H9 (cell line): Measurements from ENCODE around the gene LRP1B. TPM values are rescaled to one million over a fixed set of nuclear protein-coding genes. Genes with fewer than 3 reads are reported as not detected.

Source experiments
- DNase-seq: peaks from one replicate; pipeline ENCODE4 v3.0.0-alpha.2; 2017
- H2AFZ ChIP-seq: one replicate; pipeline ENCODE4 v1.6.1; 2013; ENCODE audit warnings: mild to moderate bottlenecking, low read length, control low read depth, moderate library complexity
- H2AK5ac ChIP-seq: 2 replicates; pipeline ENCODE4 v1.6.1; 2013; ENCODE audit warnings: low read length, control low read depth, mixed read lengths; ENCODE audit not compliant: insufficient read length
- H2BK120ac ChIP-seq: one replicate; pipeline ENCODE4 v1.6.1; 2013; ENCODE audit warnings: low read depth, mild to moderate bottlenecking, low read length, control low read depth, inconsistent platforms; ENCODE audit not compliant: poor library complexity, severe bottlenecking
- H2BK12ac ChIP-seq: 2 replicates; pipeline ENCODE4 v1.6.1; 2013; ENCODE audit warnings: low read length, control low read depth, mixed read lengths, low read depth; ENCODE audit not compliant: insufficient read length
- H2BK15ac ChIP-seq: 2 replicates; pipeline ENCODE4 v1.6.1; 2013; ENCODE audit warnings: low read depth, low read length, control low read depth
- H2BK20ac ChIP-seq: one replicate; pipeline ENCODE4 v1.6.1; 2013; ENCODE audit warnings: low read depth, mild to moderate bottlenecking, low read length, control low read depth, inconsistent platforms; ENCODE audit not compliant: poor library complexity, severe bottlenecking
- H2BK5ac ChIP-seq: 2 replicates; pipeline ENCODE4 v1.6.1; 2013; ENCODE audit warnings: low read length, control low read depth, mixed read lengths; ENCODE audit not compliant: insufficient read length
- H3K14ac ChIP-seq: 2 replicates; pipeline ENCODE4 v1.6.1; 2013; ENCODE audit warnings: low read length, control low read depth; ENCODE audit not compliant: insufficient read depth
- H3K18ac ChIP-seq: 2 replicates; pipeline ENCODE4 v1.6.1; 2013; ENCODE audit warnings: low read depth, mild to moderate bottlenecking, mixed read lengths, low read length, control low read depth; ENCODE audit not compliant: insufficient read length
- H3K23ac ChIP-seq: 2 replicates; pipeline ENCODE4 v1.6.1; 2013; ENCODE audit warnings: low read length, control low read depth, mixed read lengths, low read depth; ENCODE audit not compliant: insufficient read length
- H3K23me2 ChIP-seq: 2 replicates; pipeline ENCODE4 v1.6.1; 2013; ENCODE audit warnings: low read depth, mild to moderate bottlenecking, mixed read lengths, low read length, control low read depth; ENCODE audit not compliant: insufficient read length, poor library complexity, severe bottlenecking
- H3K27ac ChIP-seq: 2 replicates; pipeline ENCODE4 v1.5.1; 2013; ENCODE audit warnings: low read length, control low read depth, mixed read lengths, low read depth; ENCODE audit not compliant: insufficient read length
- H3K27me3 ChIP-seq: 2 replicates; pipeline ENCODE4 v1.6.1; 2013; ENCODE audit warnings: low read length, control low read depth, inconsistent platforms; ENCODE audit not compliant: insufficient read depth
- H3K4ac ChIP-seq: 2 replicates; pipeline ENCODE4 v1.6.1; 2013; ENCODE audit warnings: low read depth, mild to moderate bottlenecking, control low read depth, inconsistent platforms, low read length, moderate library complexity
- H3K4me1 ChIP-seq: 2 replicates; pipeline ENCODE4 v1.6.1; 2013; ENCODE audit warnings: low read length, control low read depth, inconsistent platforms; ENCODE audit not compliant: insufficient read depth
- H3K4me2 ChIP-seq: 2 replicates; pipeline ENCODE4 v1.6.1; 2013; ENCODE audit warnings: low read length, control low read depth, mixed read lengths; ENCODE audit not compliant: insufficient read length, insufficient read depth
- H3K56ac ChIP-seq: 2 replicates; pipeline ENCODE4 v1.6.1; 2013; ENCODE audit warnings: low read depth, mild to moderate bottlenecking, mixed read lengths, low read length, control low read depth; ENCODE audit not compliant: insufficient read length
- H3K79me1 ChIP-seq: 2 replicates; pipeline ENCODE4 v1.6.1; 2013; ENCODE audit warnings: low read depth, mild to moderate bottlenecking, moderate library complexity, low read length, control low read depth, inconsistent platforms; ENCODE audit not compliant: insufficient read depth, poor library complexity, severe bottlenecking
- H3K79me2 ChIP-seq: 2 replicates; pipeline ENCODE4 v1.6.1; 2013; ENCODE audit warnings: low read length, control low read depth, inconsistent platforms; ENCODE audit not compliant: insufficient read depth
- H3K9ac ChIP-seq: 2 replicates; pipeline ENCODE4 v1.6.1; 2013; ENCODE audit warnings: low read length, control low read depth, mixed read lengths; ENCODE audit not compliant: insufficient read length; ENCODE audit errors: extremely low read depth
- H3K9me3 ChIP-seq: one replicate; pipeline ENCODE4 v1.6.1; 2013; ENCODE audit warnings: low read depth, low read length, inconsistent platforms; ENCODE audit not compliant: control insufficient read depth
- H3T11ph ChIP-seq: one replicate; pipeline ENCODE4 v1.6.1; 2013; ENCODE audit warnings: mild to moderate bottlenecking, low read length, control low read depth, inconsistent platforms
- H4K20me1 ChIP-seq: one replicate; pipeline ENCODE4 v1.6.1; 2013; ENCODE audit not compliant: control insufficient read depth, insufficient read length, insufficient read depth
- H4K5ac ChIP-seq: 2 replicates; pipeline ENCODE4 v1.6.1; 2013; ENCODE audit warnings: low read depth, mild to moderate bottlenecking, mixed read lengths, low read length, control low read depth; ENCODE audit not compliant: insufficient read length
- H4K8ac ChIP-seq: replicated peaks from 2 replicates; pipeline ENCODE4 v1.6.1; 2013; ENCODE audit warnings: low read length, control low read depth, mixed read lengths, low read depth; ENCODE audit not compliant: insufficient read length
- H4K91ac ChIP-seq: 2 replicates; pipeline ENCODE4 v1.6.1; 2013; ENCODE audit warnings: low read depth, mild to moderate bottlenecking, moderate library complexity, mixed read lengths, low read length, control low read depth; ENCODE audit not compliant: insufficient read length
- H3K27ac Mint-ChIP-seq, 3 experiments: 2 replicates in 2 of 3; 3 replicates in 1 of 3; pipeline ENCODE4 v1.8.0; 2020 to 2021; ENCODE audit warnings: mixed read lengths in 3 of 3, mild to moderate bottlenecking in 1 of 3, moderate library complexity in 1 of 3
- H3K27me3 Mint-ChIP-seq: 2 replicates; pipeline ENCODE4 v1.8.0; 2021; ENCODE audit warnings: low read depth, mild to moderate bottlenecking, moderate library complexity, mixed read lengths
- H3K36me3 Mint-ChIP-seq, 3 experiments: 2 replicates in 2 of 3; 3 replicates in 1 of 3; pipeline ENCODE4 v1.8.0; 2020 to 2021; ENCODE audit warnings: low read depth in 3 of 3, mixed read lengths in 3 of 3; ENCODE audit not compliant: insufficient read depth in 1 of 3
- H3K4me1 Mint-ChIP-seq, 2 experiments: 2 replicates each; pipeline ENCODE4 v1.8.0; 2020; ENCODE audit warnings: mixed read lengths in 2 of 2
- H3K4me3 Mint-ChIP-seq, 2 experiments: 2 replicates in 1 of 2; 3 replicates in 1 of 2; pipeline ENCODE4 v1.8.0; 2020 to 2021; ENCODE audit warnings: mild to moderate bottlenecking in 2 of 2, mixed read lengths in 2 of 2, moderate library complexity in 1 of 2
- H3K9me3 Mint-ChIP-seq, 2 experiments: 2 replicates in 1 of 2; 3 replicates in 1 of 2; pipeline ENCODE4 v1.8.0; 2020; ENCODE audit warnings: mild to moderate bottlenecking in 2 of 2, mixed read lengths in 2 of 2, moderate library complexity in 1 of 2
- WGBS: extraction: QIAGEN DNeasy Blood & Tissue Kit; methylation state at CpG from one replicate; pipeline ENCODE4 v1.1.7; 2013; ENCODE audit warnings: missing lambda C conversion rate, low lambda C conversion rate, mixed read lengths; ENCODE audit not compliant: insufficient read length; ENCODE audit errors: extremely low coverage; 5-methylcytosine and 5-hydroxymethylcytosine counted together
- total RNA-seq: library from RNA; stranded (reverse); gene quantifications from 2 replicates; pipeline ENCODE4 v1.2.1, GENCODE V29; 2021
- TF ChIP-seq, protein P1 (sequence below): fragments of 200-600 bp; sonication (generic); conservative IDR thresholded peaks from 3 replicates; pipeline ENCODE4 v1.8.0; 2021; ENCODE audit warnings: antibody characterized with exemption, mild to moderate bottlenecking

Gene LRP1B
- total RNA-seq, 1 experiment from 2014 or later, result not detected

DNA sequence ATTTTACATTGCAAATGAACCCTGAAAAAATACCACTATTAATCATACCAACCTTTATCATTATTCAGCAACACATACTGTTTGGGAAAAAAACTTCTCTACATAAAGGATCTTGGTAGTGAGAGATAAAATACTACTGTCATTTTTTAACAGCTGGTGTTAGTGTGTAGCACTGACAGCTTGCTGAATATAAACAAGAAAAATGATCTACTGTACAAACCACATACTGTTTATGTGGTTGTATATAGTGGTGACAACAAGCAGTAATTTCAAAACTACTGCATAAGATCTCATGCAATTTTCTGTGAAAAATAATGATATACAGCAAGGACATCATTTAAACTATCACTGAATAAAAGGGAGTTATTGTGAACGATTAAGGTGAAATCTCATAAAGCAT lies 601.2 kb downstream of the LRP1B start:
- H4K20me1 ChIP-seq, result no peaks in the 10 kb centered on the region
- DNase-seq, result no peak
- H3K56ac ChIP-seq, result no peak overlapping the region
- H3K4me3 Mint-ChIP-seq, result no peak overlapping the region
- no peak overlapping the region for H3T11ph ChIP-seq
- no peaks in the 10 kb centered on the region for H3K4me1 Mint-ChIP-seq
- H3K23ac ChIP-seq, result no peak overlapping the region
- no peaks in the 10 kb centered on the region for H3K79me2 ChIP-seq
- no peaks in the 10 kb centered on the region for H3K79me1 ChIP-seq
- H3K27me3 ChIP-seq, result no peaks in the 10 kb centered on the region
- no peaks in the 10 kb centered on the region for H3K27me3 Mint-ChIP-seq
- H2AFZ ChIP-seq, result no peak overlapping the region
- H2BK12ac ChIP-seq, result no peak overlapping the region
- TF ChIP-seq, protein P1, sequence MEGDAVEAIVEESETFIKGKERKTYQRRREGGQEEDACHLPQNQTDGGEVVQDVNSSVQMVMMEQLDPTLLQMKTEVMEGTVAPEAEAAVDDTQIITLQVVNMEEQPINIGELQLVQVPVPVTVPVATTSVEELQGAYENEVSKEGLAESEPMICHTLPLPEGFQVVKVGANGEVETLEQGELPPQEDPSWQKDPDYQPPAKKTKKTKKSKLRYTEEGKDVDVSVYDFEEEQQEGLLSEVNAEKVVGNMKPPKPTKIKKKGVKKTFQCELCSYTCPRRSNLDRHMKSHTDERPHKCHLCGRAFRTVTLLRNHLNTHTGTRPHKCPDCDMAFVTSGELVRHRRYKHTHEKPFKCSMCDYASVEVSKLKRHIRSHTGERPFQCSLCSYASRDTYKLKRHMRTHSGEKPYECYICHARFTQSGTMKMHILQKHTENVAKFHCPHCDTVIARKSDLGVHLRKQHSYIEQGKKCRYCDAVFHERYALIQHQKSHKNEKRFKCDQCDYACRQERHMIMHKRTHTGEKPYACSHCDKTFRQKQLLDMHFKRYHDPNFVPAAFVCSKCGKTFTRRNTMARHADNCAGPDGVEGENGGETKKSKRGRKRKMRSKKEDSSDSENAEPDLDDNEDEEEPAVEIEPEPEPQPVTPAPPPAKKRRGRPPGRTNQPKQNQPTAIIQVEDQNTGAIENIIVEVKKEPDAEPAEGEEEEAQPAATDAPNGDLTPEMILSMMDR, result no peak
- H3K9me3 ChIP-seq, result no peaks in the 10 kb centered on the region
- no peak overlapping the region for H3K4me2 ChIP-seq
- H3K14ac ChIP-seq, result no peak overlapping the region
- H2BK120ac ChIP-seq, result no peak overlapping the region
- H4K91ac ChIP-seq, result no peak overlapping the region
- H2BK20ac ChIP-seq, result no peak overlapping the region
- no peak overlapping the region for H2BK15ac ChIP-seq
- no peaks in the 10 kb centered on the region for H3K9me3 Mint-ChIP-seq
- no peak overlapping the region for H3K18ac ChIP-seq
- no peak overlapping the region for H3K4ac ChIP-seq
- H3K36me3 Mint-ChIP-seq, result no peaks in the 10 kb centered on the region
- H3K23me2 ChIP-seq, result no peaks in the 10 kb centered on the region
- no peak overlapping the region for H4K8ac ChIP-seq
- no peak overlapping the region for H3K27ac Mint-ChIP-seq
- no peak overlapping the region for H4K5ac ChIP-seq
- no peak overlapping the region for H3K27ac ChIP-seq
- no peak overlapping the region for H3K9ac ChIP-seq
- WGBS, result no CpG with 5 or more reads among the region's 1 CpG
- no peak overlapping the region for H2AK5ac ChIP-seq
- H2BK5ac ChIP-seq, result no peak overlapping the region
- no peaks in the 10 kb centered on the region for H3K4me1 ChIP-seq
